VCaP (cell line): ENCODE data around the gene CBR3.

Experiments used
- H3K27ac ChIP-seq: fragments of 450-650 bp; 2 replicates; pipeline ENCODE4 v1.5.1; 2017
- TF ChIP-seq, protein P1 (sequence below): fragments of 450-650 bp; conservative IDR thresholded peaks from 2 replicates; pipeline ENCODE4 v1.5.1; 2017; ENCODE audit warnings: mild to moderate bottlenecking, moderate library complexity

CBR3 gene

DNA sequence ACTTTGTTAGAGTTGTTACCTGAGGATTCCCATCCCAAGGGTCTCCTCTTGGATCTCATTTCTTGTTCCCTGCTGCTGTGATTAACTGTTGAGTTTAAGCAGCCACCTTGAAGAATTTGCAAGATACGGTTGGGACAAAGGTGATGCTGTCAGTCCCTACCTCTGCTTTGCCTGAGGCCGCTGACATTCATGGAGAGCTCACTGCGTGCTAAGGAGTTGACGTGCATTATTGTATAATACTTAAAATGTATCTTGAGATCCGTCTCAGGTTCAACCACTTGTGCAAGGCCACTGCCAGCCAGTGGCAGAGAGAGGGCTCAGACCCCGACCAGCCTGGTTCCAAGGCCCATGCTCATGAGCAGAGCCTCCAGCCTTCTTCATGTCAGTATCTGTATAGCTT lies 35.9 kb downstream of the CBR3 start:
- TF ChIP-seq, protein P1, sequence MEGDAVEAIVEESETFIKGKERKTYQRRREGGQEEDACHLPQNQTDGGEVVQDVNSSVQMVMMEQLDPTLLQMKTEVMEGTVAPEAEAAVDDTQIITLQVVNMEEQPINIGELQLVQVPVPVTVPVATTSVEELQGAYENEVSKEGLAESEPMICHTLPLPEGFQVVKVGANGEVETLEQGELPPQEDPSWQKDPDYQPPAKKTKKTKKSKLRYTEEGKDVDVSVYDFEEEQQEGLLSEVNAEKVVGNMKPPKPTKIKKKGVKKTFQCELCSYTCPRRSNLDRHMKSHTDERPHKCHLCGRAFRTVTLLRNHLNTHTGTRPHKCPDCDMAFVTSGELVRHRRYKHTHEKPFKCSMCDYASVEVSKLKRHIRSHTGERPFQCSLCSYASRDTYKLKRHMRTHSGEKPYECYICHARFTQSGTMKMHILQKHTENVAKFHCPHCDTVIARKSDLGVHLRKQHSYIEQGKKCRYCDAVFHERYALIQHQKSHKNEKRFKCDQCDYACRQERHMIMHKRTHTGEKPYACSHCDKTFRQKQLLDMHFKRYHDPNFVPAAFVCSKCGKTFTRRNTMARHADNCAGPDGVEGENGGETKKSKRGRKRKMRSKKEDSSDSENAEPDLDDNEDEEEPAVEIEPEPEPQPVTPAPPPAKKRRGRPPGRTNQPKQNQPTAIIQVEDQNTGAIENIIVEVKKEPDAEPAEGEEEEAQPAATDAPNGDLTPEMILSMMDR, result no peak

DNA sequence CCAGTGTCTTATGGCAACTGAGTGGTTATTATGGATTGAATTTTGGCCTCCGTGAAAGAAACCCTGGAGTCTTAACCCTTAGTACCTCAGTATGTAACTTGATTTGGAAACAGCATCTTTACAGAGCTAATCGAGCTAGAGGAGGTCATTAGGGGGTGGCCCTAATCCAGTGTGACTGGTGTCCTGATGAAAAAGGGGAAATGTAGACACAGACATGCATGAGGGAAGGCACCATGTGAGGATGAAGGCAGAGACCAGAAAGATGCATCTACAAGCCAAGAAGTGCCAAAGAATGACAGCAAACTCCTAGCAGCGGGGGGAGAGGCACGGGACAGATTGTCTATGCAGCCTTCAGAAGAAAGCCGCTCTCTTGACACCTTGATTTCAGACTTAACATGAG lies 36.5 kb downstream of the CBR3 start:
- TF ChIP-seq, protein P1, result no peak
- peak overlapping the region; percentile 11; the same call in 1 of the 2 replicates for H3K27ac ChIP-seq

More for the DNA sequence above, 35.9 kb downstream of the CBR3 start:
- H3K27ac ChIP-seq, result peak overlapping the region; percentile 100; the same call in 1 of the 2 replicates

DNA sequence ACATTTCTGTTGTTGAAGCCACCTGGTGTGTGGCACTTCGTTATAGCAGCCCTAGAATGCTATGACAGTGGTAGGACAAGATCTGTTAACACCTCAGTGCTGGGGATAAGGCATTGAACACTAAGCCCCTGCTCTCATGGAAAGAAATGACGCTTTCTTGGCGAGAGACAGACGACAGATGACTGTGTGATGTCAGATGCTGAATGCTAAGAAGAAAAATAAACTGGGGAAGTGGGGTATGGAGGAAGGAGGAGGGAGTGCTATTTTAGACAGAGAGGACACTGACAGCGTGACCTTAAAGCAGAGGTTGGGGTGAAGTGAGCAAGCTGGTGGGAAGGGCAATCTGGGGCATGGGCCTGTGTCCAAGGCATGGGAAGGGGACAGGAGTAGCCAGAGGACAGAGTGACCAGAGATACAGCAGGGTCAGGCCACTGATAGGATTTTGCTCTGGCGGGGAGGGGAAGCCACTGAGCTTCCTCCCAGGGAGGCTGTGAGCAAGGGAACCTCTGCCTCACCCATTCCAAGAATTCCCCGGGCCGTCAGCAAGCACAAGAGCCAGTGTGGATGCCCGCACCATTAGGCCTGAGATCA lies 37.0 kb downstream of the CBR3 start:
- peak overlapping the region; percentile 11; the same call in 1 of the 2 replicates for H3K27ac ChIP-seq
- TF ChIP-seq, protein P1, result no peak

DNA sequence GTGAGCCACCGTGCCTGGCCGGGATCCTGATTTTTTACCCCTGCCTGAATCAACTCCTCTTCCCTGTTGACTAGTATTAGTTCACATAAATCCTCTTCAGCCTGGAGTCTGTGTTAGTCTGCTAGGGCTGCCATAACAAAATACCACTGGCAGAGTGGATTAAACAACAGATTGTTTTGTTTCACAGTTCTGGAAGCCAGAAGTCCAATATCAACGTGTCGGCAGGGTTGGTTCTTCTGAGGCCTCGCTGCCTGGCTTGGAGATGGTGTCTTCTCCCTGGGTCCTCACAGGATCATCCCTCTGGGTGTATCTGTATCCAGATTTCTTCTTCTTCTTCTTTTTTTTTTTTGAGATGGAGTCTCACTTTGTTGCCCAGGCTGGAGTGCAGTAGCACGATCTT lies 39.9 kb downstream of the CBR3 start:
- TF ChIP-seq, protein P1, result no peak
- H3K27ac ChIP-seq, result no peak overlapping the region

DNA sequence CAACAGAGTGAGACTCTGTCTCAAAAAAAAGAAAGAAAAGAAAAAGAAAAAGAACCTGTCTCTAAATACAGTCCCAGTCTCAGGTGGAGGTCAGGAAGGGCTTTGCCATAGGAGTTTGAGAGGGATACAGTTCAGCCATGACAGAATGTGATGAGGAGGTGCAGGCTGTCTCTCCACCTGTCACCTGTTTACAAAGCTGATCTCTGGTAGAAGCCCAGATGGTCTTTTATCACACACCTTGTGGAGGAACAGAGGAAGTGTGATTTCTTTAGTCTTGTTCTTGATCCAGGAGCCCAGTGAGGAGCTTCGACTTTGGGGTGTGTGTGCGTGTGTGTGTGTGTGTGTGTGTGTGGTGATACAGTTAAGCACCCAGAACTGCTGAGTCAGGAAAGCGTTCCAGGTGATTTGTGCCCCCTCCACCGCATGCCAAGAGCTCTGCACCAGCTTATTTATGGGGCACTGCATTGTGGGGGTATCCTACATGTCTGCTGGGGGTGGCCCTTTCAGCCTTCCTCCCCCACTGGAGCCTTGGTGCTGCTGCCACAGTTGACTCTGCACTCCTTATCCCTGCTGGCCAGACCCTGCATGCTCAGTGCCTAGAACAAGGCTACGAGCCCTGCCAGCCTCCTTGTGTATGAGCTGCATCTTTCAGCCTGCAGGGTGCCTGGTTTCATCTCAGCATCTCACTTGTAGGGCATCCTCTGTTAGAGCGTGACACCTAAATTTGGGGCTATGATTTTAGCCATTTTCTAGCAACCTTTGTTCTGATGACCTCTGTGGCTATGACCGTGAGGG lies 41.1 kb downstream of the CBR3 start:
- peak overlapping the region; percentile 1 for H3K27ac ChIP-seq

DNA sequence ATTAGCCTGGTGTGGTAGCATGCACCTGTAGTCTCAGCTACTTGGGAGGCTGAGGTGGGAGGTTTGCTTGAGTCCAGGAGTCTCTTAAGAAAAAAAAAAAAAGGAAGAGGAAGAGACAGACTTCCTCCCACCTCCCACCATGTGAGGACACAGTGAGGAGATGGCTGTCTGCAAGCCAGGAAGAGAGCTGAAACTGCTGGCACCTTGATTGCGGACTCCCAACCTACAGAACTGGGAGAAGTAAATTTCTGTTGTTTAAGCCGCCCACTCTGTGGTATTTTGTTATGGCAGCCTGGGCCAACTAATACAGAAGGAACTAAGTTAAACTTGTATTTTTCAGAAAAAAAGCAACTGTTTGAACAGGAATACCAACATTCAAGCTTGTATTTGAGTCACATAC lies 43.5 kb downstream of the CBR3 start:
- TF ChIP-seq, protein P1, result no peak
- H3K27ac ChIP-seq, result peak overlapping the region; percentile 1; the same call in 1 of the 2 replicates

More for the DNA sequence above, 41.1 kb downstream of the CBR3 start:
- TF ChIP-seq, protein P1, result no peak

DNA sequence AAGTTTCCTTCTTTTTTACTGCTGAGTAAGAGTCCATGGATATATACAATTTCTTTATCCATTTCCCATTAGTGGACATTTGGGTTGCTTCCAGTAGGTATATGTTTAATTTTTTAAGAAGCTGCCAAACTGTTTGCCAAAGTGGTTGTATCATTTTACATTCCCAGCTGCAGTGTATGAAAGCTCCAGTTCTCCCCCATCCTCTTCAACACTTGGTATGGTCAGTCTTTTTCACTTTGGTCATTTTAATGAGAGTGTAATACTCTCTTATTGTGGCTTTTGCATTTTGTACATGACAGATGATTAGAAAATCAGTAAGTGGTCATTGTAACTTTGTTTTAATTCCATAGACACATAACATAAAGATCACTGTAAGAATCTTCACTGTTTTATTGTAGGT lies 44.3 kb downstream of the CBR3 start:
- TF ChIP-seq, protein P1, result no peak
- peak overlapping the region; percentile 1; the same call in 1 of the 2 replicates for H3K27ac ChIP-seq
